Esophagus (tissue), 2 donors: ENCODE data around the gene CREB3L2. TPM values are rescaled to one million over a fixed set of nuclear protein-coding genes. Genes with fewer than 3 reads are reported as not detected.

Experiments used
- H3K27ac ChIP-seq, 2 donors: one replicate each; pipeline ENCODE4 v1.5.1; 2013; ENCODE audit warnings: low read depth in 2 of 2, mild to moderate bottlenecking in 2 of 2, inconsistent platforms in 1 of 2, low read length in 1 of 2, moderate library complexity in 1 of 2
- H3K27me3 ChIP-seq, 2 donors: one replicate each; pipeline ENCODE4 v1.6.1; 2013; ENCODE audit warnings: low read length in 2 of 2, control low read depth in 1 of 2, mild to moderate bottlenecking in 1 of 2; ENCODE audit not compliant: insufficient read depth in 2 of 2, control insufficient read depth in 1 of 2
- H3K36me3 ChIP-seq, 2 donors: one replicate each; pipeline ENCODE4 v1.6.1; 2013; ENCODE audit warnings: low read length in 1 of 2; ENCODE audit not compliant: control insufficient read depth in 2 of 2, insufficient read depth in 2 of 2
- H3K4me1 ChIP-seq, 2 donors: one replicate each; pipeline ENCODE4 v1.6.1; 2013; ENCODE audit warnings: low read length in 1 of 2; ENCODE audit not compliant: control insufficient read depth in 2 of 2, insufficient read depth in 2 of 2
- H3K4me3 ChIP-seq, 2 donors: one replicate each; pipeline ENCODE4 v1.5.1; 2013; ENCODE audit warnings: low read length in 2 of 2, mild to moderate bottlenecking in 2 of 2, low read depth in 1 of 2, moderate library complexity in 1 of 2
- H3K9me3 ChIP-seq, 2 donors: one replicate each; pipeline ENCODE4 v1.6.1; 2013; ENCODE audit warnings: mild to moderate bottlenecking in 2 of 2, low read depth in 1 of 2, low read length in 1 of 2, moderate library complexity in 1 of 2; ENCODE audit not compliant: control insufficient read depth in 2 of 2, insufficient read depth in 1 of 2
- WGBS, 2 donors: extraction: QIAGEN DNeasy Blood & Tissue Kit; methylation state at CpG; one replicate each; pipeline ENCODE4 v1.1.7; 2013; 5-methylcytosine and 5-hydroxymethylcytosine counted together
- polyA plus RNA-seq, 2 donors: library from polyadenylated mRNA; stranded (reverse); fragments of 200-250 nt; gene quantifications; one replicate each; pipeline ENCODE4 v1.2.3, GENCODE V29; 2013
- donor health status: healthy with polysubstance abuse.
- donor health status: Bipolar disorder and iron deficiency.

Gene CREB3L2
- polyA plus RNA-seq, 2 donors: 4.9 to 7.3 TPM

GRCh38 chr7:137877027-137877675, 124.7 kb downstream of the CREB3L2 start:
- Histone ChIP-seq H3K4me1 (peaks cover 3 to 12% of the 10 kb centered on the region in 2 donors), H3K27ac (no peak overlapping the region), H3K9me3 (no peaks in the 10 kb centered on the region), H3K27me3 (no peaks in the 10 kb centered on the region), H3K36me3 (peaks cover 11 to 17% of the 10 kb centered on the region in 2 donors), H3K4me3 (no peak overlapping the region)
- whole genome bisulfite sequencing, 2 donors: 72 to 75% methylated on average over 5 of the region's 5 CpGs

- Histone ChIP-seq H3K27me3 (no peaks in the 10 kb centered on the region), H3K4me3 (no peak overlapping the region), H3K9me3 (peaks cover 0 to 2% of the 10 kb centered on the region in 2 donors), H3K36me3 (peaks cover 3 to 12% of the 10 kb centered on the region in 2 donors), H3K4me1 (peaks cover 5 to 12% of the 10 kb centered on the region in 2 donors), H3K27ac (no peak overlapping the region)
- WGBS, 2 donors: 96% methylated on average over 4 of the region's 4 CpGs
These were observed 126.1 kb downstream of the CREB3L2 start for GRCh38 chr7:137875746-137876145.

GRCh38 chr7:137873979-137874777, 127.7 kb downstream of the CREB3L2 start:
- Histone ChIP-seq H3K27ac (no peak overlapping the region), H3K27me3 (no peaks in the 10 kb centered on the region), H3K9me3 (peaks cover 0 to 2% of the 10 kb centered on the region in 2 donors), H3K4me1 (peaks cover 2 to 6% of the 10 kb centered on the region in 2 donors), H3K36me3 (peaks cover 3 to 12% of the 10 kb centered on the region in 2 donors), H3K4me3 (no peak overlapping the region)
- WGBS, 2 donors: 73 to 76% methylated on average over 7 of the region's 7 CpGs

GRCh38 chr7:137873524-137873923, 128.4 kb downstream of the CREB3L2 start:
- peaks cover 0 to 2% of the 10 kb centered on the region in 2 donors for H3K9me3 ChIP-seq
- peaks cover 2 to 5% of the 10 kb centered on the region in 2 donors for H3K4me1 ChIP-seq
- peaks cover 3 to 11% of the 10 kb centered on the region in 2 donors for H3K36me3 ChIP-seq
- WGBS, 2 donors: 83 to 96% methylated on average over 3 of the region's 3 CpGs
- H3K27me3 ChIP-seq: no peaks in the 10 kb centered on the region
- no peak overlapping the region for H3K27ac ChIP-seq
- H3K4me3 ChIP-seq: no peak overlapping the region

GRCh38 chr7:137871170-137871915, 130.5 kb downstream of the CREB3L2 start:
- Histone ChIP-seq H3K4me1 (peaks cover 0 to 2% of the 10 kb centered on the region in 2 donors), H3K9me3 (peaks cover 0 to 2% of the 10 kb centered on the region in 2 donors), H3K4me3 (no peak overlapping the region), H3K36me3 (peaks cover under 1 to 3% of the 10 kb centered on the region in 2 donors), H3K27ac (peak overlapping the region; percentile 41 to 72), H3K27me3 (no peaks in the 10 kb centered on the region)
- 92 to 94% methylated on average over 7 of the region's 7 CpGs for WGBS, 2 donors

GRCh38 chr7:137870684-137871083, 131.2 kb downstream of the CREB3L2 start:
- H3K27me3 ChIP-seq: no peaks in the 10 kb centered on the region
- H3K27ac ChIP-seq: no peak overlapping the region
- H3K4me3 ChIP-seq: no peak overlapping the region
- peaks cover 0 to 2% of the 10 kb centered on the region in 2 donors for H3K4me1 ChIP-seq
- peaks cover 0 to 3% of the 10 kb centered on the region in 2 donors for H3K36me3 ChIP-seq
- H3K9me3 ChIP-seq: peaks cover 0 to 2% of the 10 kb centered on the region in 2 donors

GRCh38 chr7:137870078-137870477, 131.8 kb downstream of the CREB3L2 start:
- WGBS, 2 donors: 94 to 96% methylated on average over 1 of the region's 1 CpG
- no peaks in the 10 kb centered on the region for H3K27me3 ChIP-seq
- peaks cover 0 to 2% of the 10 kb centered on the region in 2 donors for H3K9me3 ChIP-seq
- no peaks in the 10 kb centered on the region for H3K36me3 ChIP-seq
- H3K4me1 ChIP-seq: peaks cover 0 to 2% of the 10 kb centered on the region in 2 donors
- H3K4me3 ChIP-seq: no peak overlapping the region
- no peak overlapping the region for H3K27ac ChIP-seq

GRCh38 chr7:137869260-137869659, 132.6 kb downstream of the CREB3L2 start:
- no peak overlapping the region for H3K4me3 ChIP-seq
- no peaks in the 10 kb centered on the region for H3K36me3 ChIP-seq
- 90 to 92% methylated on average over 3 of the region's 3 CpGs for WGBS, 2 donors
- no peaks in the 10 kb centered on the region for H3K27me3 ChIP-seq
- peaks cover 0 to 2% of the 10 kb centered on the region in 2 donors for H3K4me1 ChIP-seq
- no peak overlapping the region for H3K27ac ChIP-seq
- H3K9me3 ChIP-seq: peaks cover 0 to 2% of the 10 kb centered on the region in 2 donors

- no peak overlapping the region for H3K27ac ChIP-seq
- WGBS, 2 donors: 90 to 96% methylated on average over 3 of the region's 3 CpGs
- H3K4me1 ChIP-seq: peaks cover 0 to 2% of the 10 kb centered on the region in 2 donors
- no peaks in the 10 kb centered on the region for H3K27me3 ChIP-seq
- H3K9me3 ChIP-seq: peaks cover 0 to 2% of the 10 kb centered on the region in 2 donors
- no peaks in the 10 kb centered on the region for H3K36me3 ChIP-seq
- no peak overlapping the region for H3K4me3 ChIP-seq
These were observed 134.6 kb downstream of the CREB3L2 start for GRCh38 chr7:137867289-137867688.
